OCI-LY7 (cell line): ENCODE measurements around the gene FNDC10. TPM values are rescaled to one million over a fixed set of nuclear protein-coding genes. Genes with fewer than 3 reads are reported as not detected.

Experiments
- BruUV-seq: library from RNA; stranded (reverse); fragments of 400-500 nt; replicated peaks from 2 replicates; lab custom pipeline; 2021; lab: Mats Ljungman, UMichigan
- CTCF ChIA-PET: fragments of 300-600 bp; sonication (Branson Sonifier 250); formaldehyde crosslinking; loops from one replicate; lab custom pipeline; 2022; ENCODE audit warnings: antibody characterized with exemption; ENCODE audit not compliant: unreplicated experiment; lab: Charles Lee
- POLR2A ChIA-PET: fragments of 300-600 bp; sonication (Branson Sonifier 250); formaldehyde crosslinking; loops from one replicate; lab custom pipeline; 2022; ENCODE audit warnings: antibody characterized with exemption; lab: Charles Lee
- DNase-seq: peaks from one replicate; pipeline ENCODE4 v3.0.0-alpha.2; 2015; ENCODE audit warnings: low spot score
- H2AFZ ChIP-seq: fragments of 200-600 bp; sonication (generic), shearing (Covaris generic); 2 replicates; pipeline ENCODE4 v1.6.1; 2014; ENCODE audit warnings: mild to moderate bottlenecking, antibody characterized with exemption, low read length, moderate library complexity
- H3K27ac ChIP-seq: fragments of 200-600 bp; sonication (generic); 2 replicates; pipeline ENCODE4 v1.5.1; 2014; ENCODE audit warnings: mixed run types, low read depth, mild to moderate bottlenecking, moderate library complexity, low read length, inconsistent platforms; ENCODE audit not compliant: poor library complexity, severe bottlenecking
- H3K36me3 ChIP-seq: fragments of 200-600 bp; sonication (generic); 2 replicates; pipeline ENCODE4 v1.6.1; 2014; ENCODE audit warnings: mild to moderate bottlenecking, antibody characterized with exemption, low read length, moderate library complexity, mixed read lengths; ENCODE audit not compliant: insufficient read depth
- H3K4me1 ChIP-seq: fragments of 200-600 bp; sonication (generic); 2 replicates; pipeline ENCODE4 v1.5.1; 2014; ENCODE audit warnings: mild to moderate bottlenecking, low read length; ENCODE audit not compliant: insufficient read depth, poor library complexity, severe bottlenecking
- H3K4me2 ChIP-seq: fragments of 200-600 bp; sonication (generic); 2 replicates; pipeline ENCODE4 v1.6.1; 2014; ENCODE audit warnings: mild to moderate bottlenecking, low read length
- H3K4me3 ChIP-seq: fragments of 200-600 bp; sonication (generic); 2 replicates; pipeline ENCODE4 v1.5.1; 2014; ENCODE audit warnings: mild to moderate bottlenecking, low read depth, low read length; ENCODE audit not compliant: poor library complexity, severe bottlenecking
- H3K79me2 ChIP-seq: fragments of 200-600 bp; sonication (generic); 2 replicates; pipeline ENCODE4 v1.6.1; 2016; ENCODE audit warnings: low read depth, mild to moderate bottlenecking, low read length, moderate library complexity, mixed read lengths; ENCODE audit not compliant: insufficient read depth
- H3K9me2 ChIP-seq: fragments of 200-600 bp; sonication (generic); 2 replicates; pipeline ENCODE4 v1.6.1; 2016; ENCODE audit warnings: mild to moderate bottlenecking, low read length, mixed read lengths; ENCODE audit not compliant: insufficient read depth
- H3K9me3 ChIP-seq: fragments of 200-600 bp; sonication (generic); 2 replicates; pipeline ENCODE4 v1.6.1; 2014; ENCODE audit warnings: mild to moderate bottlenecking, mixed run types, low read length, mixed read lengths
- H4K20me1 ChIP-seq: fragments of 200-600 bp; sonication (generic); 2 replicates; pipeline ENCODE4 v1.6.1; 2014; ENCODE audit warnings: mild to moderate bottlenecking, antibody characterized with exemption, low read length, moderate library complexity, mixed read lengths; ENCODE audit not compliant: insufficient read depth
- CTCF ChIP-seq: fragments of 200-600 bp; sonication (generic); conservative IDR thresholded peaks from 2 replicates; pipeline ENCODE4 v1.5.1; 2014; ENCODE audit warnings: mild to moderate bottlenecking, antibody characterized with exemption, low read length, moderate library complexity, mixed read lengths
- EZH2phosphoT487 ChIP-seq: fragments of 200-600 bp; sonication (generic); IDR thresholded peaks from 2 replicates; pipeline ENCODE4 v1.6.1; 2018; ENCODE audit warnings: low read depth, borderline replicate concordance, mild to moderate bottlenecking, mixed run types, antibody characterized with exemption, low read length, moderate library complexity, mixed read lengths
- intact Hi-C: fragments of 100-400 bp; cut with micrococcal nuclease; formaldehyde crosslinking; loops from one replicate; pipeline ENCODE4 v1.10.0; 2022; ENCODE audit not compliant: unreplicated experiment
- total RNA-seq, 2 experiments: library from RNA; depleted of rRNA in 1 of 2; stranded (reverse); fragments of >200 nt in 1 of 2; shearing (Covaris generic) in 1 of 2; gene quantifications; 2 replicates each; pipeline ENCODE4 v1.2.3, GENCODE V29; 2014 to 2022

Gene FNDC10
- total RNA-seq, 2 experiments from 2014 or later: 1.3 to 2.7 TPM

GRCh38 chr1:1569341-1569740 lies 30.6 kb downstream of the FNDC10 start:
- ChIA-PET POLR2A (no interaction called here), CTCF (no interaction called here)
- H3K27ac ChIP-seq: no peak overlapping the region
- H2AFZ ChIP-seq: no peak overlapping the region
- TF ChIP-seq EZH2phosphoT487 (no peak), CTCF (no peak)
- DNase-seq: no peak
- H3K4me1 ChIP-seq: peaks cover 13% of the 10 kb centered on the region
- peaks cover 99% of the 10 kb centered on the region for H3K79me2 ChIP-seq
- no peak overlapping the region for H3K4me3 ChIP-seq
- H3K9me2 ChIP-seq: no peaks in the 10 kb centered on the region
- H3K36me3 ChIP-seq: peaks cover 81% of the 10 kb centered on the region
- intact Hi-C loops: no loop called here
- H4K20me1 ChIP-seq: 0 out of 2 replicates have a peak, but pooled peaks cover 12% of the 10 kb centered on the region
- H3K4me2 ChIP-seq: no peak overlapping the region
- no TSS peak for BruUV-seq
- no peaks in the 10 kb centered on the region for H3K9me3 ChIP-seq

- peaks cover 92% of the 10 kb centered on the region for H3K36me3 ChIP-seq
- BruUV-seq: no TSS peak
- no peak for DNase-seq
- H3K9me3 ChIP-seq: no peaks in the 10 kb centered on the region
- CTCF ChIA-PET: no interaction called here
- intact Hi-C loops: no loop called here
- POLR2A ChIA-PET: no interaction called here
- peaks cover 8% of the 10 kb centered on the region for H3K4me1 ChIP-seq
- H3K4me2 ChIP-seq: no peak overlapping the region
- TF ChIP-seq EZH2phosphoT487 (no peak), CTCF (no peak)
- no peak overlapping the region for H2AFZ ChIP-seq
- no peak overlapping the region for H3K27ac ChIP-seq
- peaks cover 92% of the 10 kb centered on the region for H3K79me2 ChIP-seq
- H3K4me3 ChIP-seq: no peak overlapping the region
- 0 out of 2 replicates have a peak, but pooled peaks cover 13% of the 10 kb centered on the region for H4K20me1 ChIP-seq
- no peaks in the 10 kb centered on the region for H3K9me2 ChIP-seq
These were observed 32.0 kb downstream of the FNDC10 start for GRCh38 chr1:1567891-1568291.

DNA sequence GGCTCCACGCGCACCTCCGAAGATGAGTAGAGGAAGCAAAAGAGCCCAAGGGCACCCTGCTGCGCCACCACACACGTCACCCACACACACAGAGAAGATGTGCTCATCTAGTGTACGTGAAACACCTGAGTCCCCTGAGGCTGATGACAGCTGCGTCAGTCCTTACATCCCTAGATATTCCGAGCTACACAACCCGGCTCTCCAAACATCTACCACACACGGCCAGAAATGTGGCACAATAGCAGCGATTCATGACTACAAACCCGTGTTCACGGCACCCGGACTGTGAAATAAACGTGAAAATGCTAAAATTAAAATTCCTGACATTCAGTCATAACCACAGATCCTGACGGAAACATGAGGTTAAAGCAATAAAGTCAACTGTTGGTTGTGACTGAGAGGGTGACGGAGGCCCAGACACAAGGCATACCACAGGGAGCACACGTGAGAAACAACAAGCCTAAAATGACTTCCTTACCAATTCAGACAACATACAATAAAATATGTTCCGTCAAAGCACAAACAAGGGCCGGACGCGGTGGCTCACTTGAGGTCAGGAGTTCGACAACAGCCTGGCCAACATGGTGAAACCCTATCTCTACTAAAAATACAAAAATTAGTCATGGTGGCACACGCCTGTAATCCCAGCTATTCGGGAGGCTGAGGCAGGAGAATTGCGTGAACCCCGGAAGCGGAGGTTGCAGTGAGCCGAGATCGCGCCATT lies 32.6 kb downstream of the FNDC10 start:
- Histone ChIP-seq H3K27ac (no peak overlapping the region), H3K4me2 (no peak overlapping the region), H4K20me1 (0 out of 2 replicates have a peak, but pooled peaks cover 13% of the 10 kb centered on the region), H3K4me3 (no peak overlapping the region), H2AFZ (no peak overlapping the region), H3K79me2 (peaks cover 86% of the 10 kb centered on the region), H3K36me3 (peaks cover 93% of the 10 kb centered on the region), H3K9me3 (no peaks in the 10 kb centered on the region), H3K4me1 (peaks cover 6% of the 10 kb centered on the region), H3K9me2 (no peaks in the 10 kb centered on the region)
- no peak for TF ChIP-seq EZH2phosphoT487
- TF ChIP-seq CTCF: no peak
- BruUV-seq: no TSS peak
- DNase-seq: no peak
- intact Hi-C loops: no loop called here
- CTCF ChIA-PET: no interaction called here
- POLR2A ChIA-PET: no interaction called here
